Gastrocnemius medialis (tissue), 4 donors: ENCODE results near the gene C13orf46.

Experiments
- POLR2A ChIP-seq, 2 donors: fragments of 450-650 bp; IDR thresholded peaks; one replicate each; pipeline ENCODE4 v1.6.1; 2017; ENCODE audit warnings: antibody characterized with exemption in 2 of 2, mild to moderate bottlenecking in 2 of 2, moderate library complexity in 2 of 2
- TF ChIP-seq, protein P1 (sequence below), 5 experiments: fragments of 450-650 bp in 3 of 5; fragments of 200-600 bp in 2 of 5; sonication (generic) in 2 of 5; IDR thresholded peaks in 4 of 5; conservative IDR thresholded peaks in 1 of 5; 1 replicate in 4 of 5; 2 replicates in 1 of 5; pipeline ENCODE4 v1.5.1; 2016 to 2019; ENCODE audit warnings: antibody characterized with exemption in 5 of 5, mild to moderate bottlenecking in 3 of 5, moderate library complexity in 3 of 5

DNA sequence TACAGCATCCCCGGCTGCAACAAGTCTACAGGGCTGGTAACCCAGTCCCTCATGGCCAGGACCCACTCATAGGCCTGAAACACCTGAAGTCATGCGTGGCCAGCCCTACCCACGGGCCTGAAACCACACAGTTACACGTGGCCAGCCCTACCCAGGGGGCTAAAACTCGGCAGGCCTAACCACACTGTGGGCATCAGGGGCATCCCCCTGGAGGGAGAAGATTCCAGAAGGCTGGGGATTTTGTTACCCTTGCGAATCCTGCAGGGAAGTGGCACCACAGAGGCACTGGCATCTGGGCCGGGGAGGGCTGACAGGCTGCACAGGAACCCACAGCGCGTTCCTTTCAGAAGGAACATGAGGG is 48.4 kb upstream of the C13orf46 start:
- TF ChIP-seq, protein P1, sequence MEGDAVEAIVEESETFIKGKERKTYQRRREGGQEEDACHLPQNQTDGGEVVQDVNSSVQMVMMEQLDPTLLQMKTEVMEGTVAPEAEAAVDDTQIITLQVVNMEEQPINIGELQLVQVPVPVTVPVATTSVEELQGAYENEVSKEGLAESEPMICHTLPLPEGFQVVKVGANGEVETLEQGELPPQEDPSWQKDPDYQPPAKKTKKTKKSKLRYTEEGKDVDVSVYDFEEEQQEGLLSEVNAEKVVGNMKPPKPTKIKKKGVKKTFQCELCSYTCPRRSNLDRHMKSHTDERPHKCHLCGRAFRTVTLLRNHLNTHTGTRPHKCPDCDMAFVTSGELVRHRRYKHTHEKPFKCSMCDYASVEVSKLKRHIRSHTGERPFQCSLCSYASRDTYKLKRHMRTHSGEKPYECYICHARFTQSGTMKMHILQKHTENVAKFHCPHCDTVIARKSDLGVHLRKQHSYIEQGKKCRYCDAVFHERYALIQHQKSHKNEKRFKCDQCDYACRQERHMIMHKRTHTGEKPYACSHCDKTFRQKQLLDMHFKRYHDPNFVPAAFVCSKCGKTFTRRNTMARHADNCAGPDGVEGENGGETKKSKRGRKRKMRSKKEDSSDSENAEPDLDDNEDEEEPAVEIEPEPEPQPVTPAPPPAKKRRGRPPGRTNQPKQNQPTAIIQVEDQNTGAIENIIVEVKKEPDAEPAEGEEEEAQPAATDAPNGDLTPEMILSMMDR (IDR thresholded peaks at IDR 0.05 in 4 of 5, conservative IDR thresholded peaks at IDR 0.05 in 1 of 5): no peak
- no peak for TF ChIP-seq POLR2A (IDR thresholded peaks at IDR 0.05)
